Right lobe of liver (tissue), 6 donors: ENCODE measurements around the gene YOD1. TPM values are rescaled to one million over a fixed set of nuclear protein-coding genes. Genes with fewer than 3 reads are reported as not detected.

Experiments
- ATAC-seq, 4 donors: fragments of 200-7000 bp; cut with Tn5 transposase; one replicate each; pipeline ENCODE4 v1.9.1; 2020; ENCODE audit warnings: mild to moderate bottlenecking in 4 of 4, moderate library complexity in 4 of 4
- DNase-seq, 3 donors: peaks; one replicate each; pipeline ENCODE4 v3.0.0-alpha.2; 2020
- H3K27ac ChIP-seq, 3 donors: fragments of 200-600 bp; one replicate each; pipeline ENCODE4 v1.8.0; 2022
- H3K27me3 ChIP-seq, 2 donors: fragments of 200-600 bp; one replicate each; pipeline ENCODE4 v1.8.0; 2022
- H3K36me3 ChIP-seq, 4 donors: fragments of 200-600 bp; sonication (generic) in 1 of 4; one replicate each; pipeline versions ENCODE4 v1.5.1 to v1.8.0; 2017 to 2022; ENCODE audit warnings: control low read depth in 1 of 4
- H3K4me1 ChIP-seq, 4 donors: fragments of 200-600 bp; sonication (generic) in 1 of 4; one replicate each; pipeline versions ENCODE4 v1.5.1 to v1.8.0; 2017 to 2022; ENCODE audit warnings: control low read depth in 1 of 4
- H3K4me3 ChIP-seq, 3 donors: fragments of 200-600 bp; one replicate each; pipeline ENCODE4 v1.8.0; 2022
- H3K9me3 ChIP-seq, 4 donors: fragments of 200-600 bp; sonication (generic) in 1 of 4; one replicate each; pipeline versions ENCODE4 v1.5.1 to v1.8.0; 2017 to 2022; ENCODE audit warnings: control low read depth in 1 of 4
- POLR2A ChIP-seq: fragments of 450-650 bp; IDR thresholded peaks from one replicate; pipeline ENCODE4 v1.6.1; 2017; ENCODE audit warnings: antibody characterized with exemption, mild to moderate bottlenecking
- WGBS: methylation state at CpG from one replicate; pipeline ENCODE4 v1.1.6; 2018; ENCODE audit warnings: low coverage, low lambda C conversion rate; ENCODE audit not compliant: insufficient coverage; ENCODE audit errors: missing lambda C conversion rate; 5-methylcytosine and 5-hydroxymethylcytosine counted together
- intact Hi-C, 2 donors: fragments of 100-400 bp; cut with DNase I; formaldehyde crosslinking; loops; one replicate each; pipeline versions ENCODE4 v1.11.2 to v1.14.1; 2022
- total RNA-seq, 6 experiments: library from RNA; depleted of rRNA in 2 of 6; stranded (reverse); fragments of >200 nt in 2 of 6; fragmentation: NEBNext Ultra II Directional in 3 of 6; extraction: Animal tissue kit (Norgen Biotek cat#: 25700) in 3 of 6; gene quantifications; one replicate each; pipeline versions ENCODE4 v1.1.0 to v1.2.4, GENCODE V29; 2016 to 2023
- TF ChIP-seq, protein P1 (sequence below), 4 donors: fragments of 200-600 bp in 3 of 4; fragments of 450-650 bp in 1 of 4; IDR thresholded peaks; one replicate each; pipeline versions ENCODE4 v1.5.1 to v1.8.0; 2016 to 2022; ENCODE audit warnings: antibody characterized with exemption in 4 of 4, mild to moderate bottlenecking in 2 of 4
- donor health status: DM: no; HTN: yes; CAD: no.
- donor health status: DM: no; HTN: no; CAD: no.
- donor health status: DM: no; HTN: no; CAD: no.
- donor health status: DM: no; HTN: yes; CAD: no.
- donor health status: DM: no; HTN: yes; CAD: no.

YOD1 gene
- total RNA-seq, 6 experiments from 2014 or later, result 3.0 to 4.8 (median 3.5) TPM

- ATAC-seq (no peak), DNase-seq (no peak)
- Histone ChIP-seq H3K4me3 (no peak overlapping the region), H3K36me3 (no peaks in the 10 kb centered on the region), H3K4me1 (peaks cover 0 to 28% (median 8%) of the 10 kb centered on the region in 4 donors), H3K27me3 (no peaks in the 10 kb centered on the region), H3K9me3 (no peaks in the 10 kb centered on the region), H3K27ac (no peak overlapping the region)
- WGBS, result 76% methylated on average over 15 of the region's 18 CpGs
- intact Hi-C loops, result no loop called here
- TF ChIP-seq, protein P1, sequence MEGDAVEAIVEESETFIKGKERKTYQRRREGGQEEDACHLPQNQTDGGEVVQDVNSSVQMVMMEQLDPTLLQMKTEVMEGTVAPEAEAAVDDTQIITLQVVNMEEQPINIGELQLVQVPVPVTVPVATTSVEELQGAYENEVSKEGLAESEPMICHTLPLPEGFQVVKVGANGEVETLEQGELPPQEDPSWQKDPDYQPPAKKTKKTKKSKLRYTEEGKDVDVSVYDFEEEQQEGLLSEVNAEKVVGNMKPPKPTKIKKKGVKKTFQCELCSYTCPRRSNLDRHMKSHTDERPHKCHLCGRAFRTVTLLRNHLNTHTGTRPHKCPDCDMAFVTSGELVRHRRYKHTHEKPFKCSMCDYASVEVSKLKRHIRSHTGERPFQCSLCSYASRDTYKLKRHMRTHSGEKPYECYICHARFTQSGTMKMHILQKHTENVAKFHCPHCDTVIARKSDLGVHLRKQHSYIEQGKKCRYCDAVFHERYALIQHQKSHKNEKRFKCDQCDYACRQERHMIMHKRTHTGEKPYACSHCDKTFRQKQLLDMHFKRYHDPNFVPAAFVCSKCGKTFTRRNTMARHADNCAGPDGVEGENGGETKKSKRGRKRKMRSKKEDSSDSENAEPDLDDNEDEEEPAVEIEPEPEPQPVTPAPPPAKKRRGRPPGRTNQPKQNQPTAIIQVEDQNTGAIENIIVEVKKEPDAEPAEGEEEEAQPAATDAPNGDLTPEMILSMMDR (IDR thresholded peaks at IDR 0.05), result no peak
- no peak for TF ChIP-seq POLR2A
Measured at GRCh38 chr1:207027206-207027777, 23.7 kb downstream of the YOD1 start.

DNA sequence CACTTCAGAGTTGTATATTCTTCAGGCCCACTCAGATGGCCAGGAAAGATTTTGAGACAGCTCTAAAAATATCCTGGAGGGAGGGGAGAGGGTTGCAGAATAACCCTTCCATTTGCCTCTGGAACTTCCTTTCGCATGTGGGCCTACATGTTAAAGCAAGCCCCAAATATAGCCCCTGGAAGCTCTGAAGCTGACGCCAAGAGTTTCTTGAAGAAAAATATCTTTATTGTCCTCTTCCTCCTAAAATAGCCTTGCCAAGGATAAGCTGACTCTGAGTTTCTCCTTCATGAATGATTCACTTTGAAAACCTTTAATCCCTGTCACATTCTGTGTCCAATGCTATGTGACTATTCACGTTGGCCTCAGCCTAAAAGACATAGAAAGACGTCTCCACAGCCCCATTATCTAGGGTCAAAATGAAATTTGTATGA lies 24.9 kb downstream of the YOD1 start:
- H3K4me1 ChIP-seq, result peaks cover 0 to 18% (median 6%) of the 10 kb centered on the region in 4 donors
- intact Hi-C loops, result no loop called here
- TF ChIP-seq, protein P1 (IDR thresholded peaks at IDR 0.05), result no peak
- TF ChIP-seq POLR2A, result no peak
- no peak for DNase-seq
- H3K36me3 ChIP-seq, result no peaks in the 10 kb centered on the region
- H3K27me3 ChIP-seq, result no peaks in the 10 kb centered on the region
- no peak for ATAC-seq
- no peak overlapping the region for H3K4me3 ChIP-seq
- 65% methylated on average over 4 of the region's 4 CpGs for WGBS
- no peaks in the 10 kb centered on the region for H3K9me3 ChIP-seq
- H3K27ac ChIP-seq, result no peak overlapping the region

- Histone ChIP-seq H3K27ac (no peak overlapping the region), H3K4me3 (no peak overlapping the region), H3K4me1 (peaks cover 0 to 10% (median 3%) of the 10 kb centered on the region in 4 donors), H3K9me3 (no peaks in the 10 kb centered on the region), H3K36me3 (no peaks in the 10 kb centered on the region), H3K27me3 (no peaks in the 10 kb centered on the region)
- WGBS, result 54% methylated on average over 5 of the region's 5 CpGs
- intact Hi-C loops, result no loop called here
- TF ChIP-seq, protein P1 (IDR thresholded peaks at IDR 0.05), result no peak
- no peak for TF ChIP-seq POLR2A
- no peak for DNase-seq
- ATAC-seq, result peak; percentile 17 to 56 (median 44)
Measured at GRCh38 chr1:207025146-207025880, 25.7 kb downstream of the YOD1 start.

DNA sequence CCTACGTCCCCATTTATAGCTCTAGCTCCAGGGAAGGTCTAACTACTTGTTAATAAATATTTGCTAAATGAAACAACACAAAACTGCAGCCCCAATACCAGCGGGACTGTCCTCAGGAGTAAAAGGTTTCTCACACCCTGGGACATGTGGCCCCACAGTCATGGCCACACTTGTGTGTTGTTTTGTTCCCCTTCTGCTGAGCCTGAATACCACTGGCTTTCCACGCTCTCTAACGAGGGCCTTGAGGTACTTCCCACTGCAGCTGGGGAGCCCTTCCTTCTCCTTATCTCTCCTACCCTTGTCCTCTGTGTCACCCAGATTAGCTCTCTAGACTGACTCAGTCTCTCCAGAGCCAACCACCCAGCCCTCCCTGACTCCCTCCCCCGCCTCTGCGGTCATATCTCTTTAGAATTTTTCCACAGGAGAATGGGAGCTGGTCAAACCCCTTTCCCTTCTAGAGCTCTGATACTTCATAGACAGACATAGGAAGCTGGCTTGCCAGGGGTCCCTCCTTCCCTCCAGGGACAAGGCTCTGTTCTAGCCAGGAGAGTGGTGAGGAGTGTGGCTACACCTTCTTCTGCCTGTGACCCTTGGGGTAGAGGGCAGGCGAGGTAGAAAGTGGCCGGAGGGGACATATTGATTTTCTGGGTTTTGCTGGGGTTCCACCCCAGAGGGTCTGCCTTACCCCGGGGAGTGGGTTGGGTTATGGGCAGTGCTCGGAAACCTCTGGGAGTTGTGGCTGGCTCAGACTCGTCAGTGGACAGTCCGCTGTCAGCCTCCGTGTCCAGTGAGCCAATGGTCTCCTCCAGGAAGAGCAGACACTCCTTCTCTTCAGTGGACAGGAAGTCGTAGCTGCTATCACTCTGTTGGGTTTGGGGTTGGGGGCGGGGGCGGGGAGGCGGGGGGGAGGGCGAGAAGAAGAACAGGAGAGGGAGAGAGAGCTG lies 26.5 kb downstream of the YOD1 start:
- no peaks in the 10 kb centered on the region for H3K9me3 ChIP-seq
- 50% methylated on average over 15 of the region's 18 CpGs for WGBS
- H3K27ac ChIP-seq, result peak overlapping the region in 1 of 3 donors; percentile 20
- H3K27me3 ChIP-seq, result no peaks in the 10 kb centered on the region
- no peaks in the 10 kb centered on the region for H3K36me3 ChIP-seq
- ATAC-seq (peak; percentile 4 to 50 (median 48)), DNase-seq (no peak)
- no peak for TF ChIP-seq POLR2A
- TF ChIP-seq, protein P1 (IDR thresholded peaks at IDR 0.05), result no peak
- peaks cover 0 to 10% (median 3%) of the 10 kb centered on the region in 4 donors for H3K4me1 ChIP-seq
- H3K4me3 ChIP-seq, result no peak overlapping the region
- intact Hi-C loops, result no loop called here
